ENCODE data around the gene SSBP4. TPM values are rescaled to one million over a fixed set of nuclear protein-coding genes. Genes with fewer than 3 reads are reported as not detected.

Gene SSBP4
- total RNA-seq, 2 donors from 2014 or later = 31.7 to 102 TPM

DNA sequence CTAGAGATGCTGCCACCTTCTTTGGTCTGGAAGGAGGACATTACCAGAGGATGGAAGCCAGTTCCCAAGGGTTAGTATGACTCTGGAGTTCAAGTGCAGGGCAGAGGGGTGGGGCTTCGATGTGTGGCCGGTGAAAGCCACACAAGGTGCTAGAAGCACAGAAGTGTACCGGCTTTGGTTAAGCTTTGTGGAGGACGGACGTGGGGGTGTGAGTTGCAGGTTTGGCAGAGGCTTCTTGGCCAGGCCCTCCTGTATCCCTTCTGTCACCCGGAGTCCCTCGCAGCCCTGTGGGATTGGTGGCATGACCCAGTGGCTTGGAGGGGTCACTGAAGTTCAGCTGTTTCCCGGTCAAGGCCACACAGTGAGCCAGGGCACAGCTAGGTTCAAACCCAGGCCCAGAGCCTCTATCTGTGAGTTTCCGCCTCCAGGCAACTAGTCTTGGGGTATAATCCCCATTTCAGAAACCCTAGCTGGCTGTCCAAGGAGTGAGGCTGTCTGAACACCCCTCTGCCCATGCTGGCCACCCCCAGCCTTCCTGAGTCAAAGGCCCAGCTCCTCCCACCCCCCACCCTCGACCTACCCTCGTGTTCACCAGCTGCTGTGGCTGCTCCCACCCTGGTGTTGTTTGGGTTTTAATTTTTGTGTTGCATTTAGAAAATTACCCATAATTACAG, 4.6 kb upstream of the SSBP4 start:
- H3K36me3 Mint-ChIP-seq = peaks cover 0 to 6% of the 10 kb centered on the region in 2 donors
- H3K9me3 Mint-ChIP-seq = no peaks in the 10 kb centered on the region
- DNase-seq (ENCODE audit: low spot score in 2 of 2) (no peak), ATAC-seq (no peak)
- no peak overlapping the region for H3K27ac Mint-ChIP-seq

DNA sequence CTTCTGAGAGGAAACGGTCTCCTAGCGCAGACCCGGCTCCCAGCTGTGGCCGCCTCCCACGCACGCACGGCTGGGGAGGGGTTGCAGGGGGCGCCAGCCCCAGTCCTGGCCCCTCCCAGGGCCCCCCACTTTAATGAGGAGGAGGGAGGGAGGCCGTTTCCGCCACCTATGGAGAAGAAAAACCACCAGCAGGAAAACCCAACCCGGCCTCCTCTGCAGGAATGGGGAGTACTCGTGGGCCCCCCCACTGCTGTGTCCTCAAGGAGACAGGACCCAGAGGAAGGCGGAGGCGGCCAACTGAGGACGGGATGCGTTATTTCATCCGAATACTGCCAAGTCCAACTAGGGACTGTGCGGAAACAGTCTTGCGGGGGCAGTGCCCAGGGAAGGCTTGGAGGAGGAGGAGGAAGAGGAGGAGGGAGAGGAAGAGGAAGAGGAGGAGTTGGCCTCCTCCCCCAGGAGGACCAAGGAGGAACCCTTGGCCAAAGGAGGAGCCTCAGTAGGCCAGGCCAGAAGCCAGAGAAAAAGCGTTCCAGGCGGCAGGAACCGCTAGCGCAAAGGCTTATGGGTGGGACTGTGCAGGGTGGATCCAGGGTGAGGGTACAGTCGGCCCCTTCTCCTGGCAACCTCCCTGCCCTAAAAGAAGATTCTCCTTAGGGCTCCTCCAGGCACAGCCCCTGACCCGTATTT, 3.9 kb upstream of the SSBP4 start:
- DNase-seq (ENCODE audit: low spot score in 2 of 2) = no peak

DNA sequence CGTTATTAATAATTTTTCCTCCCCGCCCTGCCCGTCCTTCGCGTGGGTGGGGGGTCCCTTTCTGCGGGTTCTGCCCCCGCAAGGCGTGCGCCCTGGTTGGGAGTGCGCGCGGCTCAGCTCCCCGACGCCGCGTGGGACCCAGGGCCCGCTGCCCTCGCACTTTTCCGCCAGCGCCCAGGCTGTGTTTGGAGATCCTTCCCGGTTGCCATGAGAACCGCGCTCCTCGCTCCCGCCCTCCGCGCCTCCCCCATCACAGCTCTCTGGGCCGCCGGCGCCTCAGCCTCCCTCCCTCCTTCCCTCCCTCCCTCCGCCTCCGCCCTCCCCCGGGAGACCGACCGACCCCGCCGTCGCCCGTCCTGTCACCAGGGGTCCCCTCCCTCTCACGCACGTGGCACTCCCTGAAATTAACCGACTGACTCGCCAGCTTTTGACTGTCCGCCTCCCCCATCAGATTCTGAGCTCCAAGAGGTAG, 2.4 kb upstream of the SSBP4 start:
- no peaks in the 10 kb centered on the region for H3K9me3 Mint-ChIP-seq
- peak overlapping the region; percentile 61 to 66 for H3K27ac Mint-ChIP-seq
- DNase-seq (ENCODE audit: low spot score in 2 of 2) (peak in 1 of 2 donors; percentile 64), ATAC-seq (peak; percentile 6 to 39)
- H3K36me3 Mint-ChIP-seq = peaks cover 0 to 6% of the 10 kb centered on the region in 2 donors

More for the DNA sequence above, 3.9 kb upstream of the SSBP4 start:
- Mint-ChIP-seq H3K36me3 (peaks cover 0 to 6% of the 10 kb centered on the region in 2 donors), H3K9me3 (no peaks in the 10 kb centered on the region), H3K27ac (no peak overlapping the region)
- ATAC-seq = no peak

DNA sequence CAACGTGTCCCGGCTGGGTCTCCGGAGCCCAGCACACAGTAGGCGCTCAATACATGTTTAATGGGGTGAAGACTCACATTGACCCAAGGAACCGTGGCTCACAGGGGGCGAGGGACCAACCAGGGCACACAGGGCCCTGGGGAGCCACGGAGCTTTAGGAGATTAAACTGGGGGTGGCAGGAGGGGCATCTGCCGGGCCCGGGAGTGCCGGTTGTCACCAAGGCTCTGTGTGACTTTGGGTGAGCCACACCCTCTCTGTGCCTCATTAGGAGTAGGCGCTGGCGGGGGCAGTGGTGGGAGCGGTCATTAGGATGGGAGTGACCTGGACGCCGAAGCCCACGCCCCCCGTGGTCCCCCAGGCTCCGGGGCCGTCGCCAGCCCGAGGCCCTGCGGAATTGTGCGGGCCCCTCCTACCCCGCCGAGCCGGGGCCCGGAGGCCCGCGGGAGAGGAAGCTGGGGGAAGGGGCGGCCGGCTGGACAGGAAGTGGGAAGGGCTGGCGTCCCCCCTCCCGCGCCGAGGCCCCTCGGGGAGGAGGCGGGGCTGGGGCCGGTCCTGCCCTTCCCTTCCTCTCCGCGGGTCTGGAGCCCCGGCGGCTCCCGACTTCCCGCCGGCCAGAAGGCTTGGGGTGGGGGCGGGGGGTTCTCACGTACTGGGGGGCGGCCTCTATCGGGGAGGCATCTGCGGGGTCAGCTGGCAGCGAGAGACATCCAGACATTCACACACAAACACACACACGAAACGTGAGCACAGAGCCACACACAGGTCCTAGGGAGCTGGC, 1.8 kb upstream of the SSBP4 start:
- ATAC-seq = no peak
- Mint-ChIP-seq H3K27ac (peak overlapping the region; percentile 61 to 66), H3K36me3 (peaks cover 0 to 6% of the 10 kb centered on the region in 2 donors), H3K9me3 (no peaks in the 10 kb centered on the region)
- peak in 1 of 2 donors; percentile 46 for DNase-seq (ENCODE audit: low spot score in 2 of 2)

DNA sequence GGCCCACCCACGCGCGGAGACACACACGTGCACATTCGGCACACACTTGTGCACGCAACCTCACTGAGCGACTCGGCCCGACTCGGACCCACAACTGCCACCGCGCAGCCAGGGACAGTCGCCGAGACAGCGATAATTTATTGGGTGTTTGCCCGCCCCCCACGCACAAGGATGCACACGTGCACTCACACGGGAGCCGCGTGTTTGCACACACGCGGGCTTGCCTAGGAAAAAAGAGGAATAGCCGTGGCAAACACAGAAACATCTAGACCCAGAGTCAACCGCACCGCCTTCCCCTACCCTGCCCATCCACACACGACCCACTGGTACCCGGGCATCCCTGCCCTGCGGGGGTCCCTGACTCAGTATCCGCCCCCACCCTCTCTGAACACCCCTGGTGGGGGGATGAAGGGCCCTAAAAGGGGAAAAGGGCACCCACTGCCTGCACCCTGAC, 1.1 kb upstream of the SSBP4 start:
- Mint-ChIP-seq H3K36me3 (peaks cover 0 to 6% of the 10 kb centered on the region in 2 donors), H3K9me3 (no peaks in the 10 kb centered on the region), H3K27ac (peak overlapping the region in 1 of 2 donors; percentile 74)
- DNase-seq (ENCODE audit: low spot score in 2 of 2) (peak in 1 of 2 donors; percentile 31), ATAC-seq (no peak)

DNA sequence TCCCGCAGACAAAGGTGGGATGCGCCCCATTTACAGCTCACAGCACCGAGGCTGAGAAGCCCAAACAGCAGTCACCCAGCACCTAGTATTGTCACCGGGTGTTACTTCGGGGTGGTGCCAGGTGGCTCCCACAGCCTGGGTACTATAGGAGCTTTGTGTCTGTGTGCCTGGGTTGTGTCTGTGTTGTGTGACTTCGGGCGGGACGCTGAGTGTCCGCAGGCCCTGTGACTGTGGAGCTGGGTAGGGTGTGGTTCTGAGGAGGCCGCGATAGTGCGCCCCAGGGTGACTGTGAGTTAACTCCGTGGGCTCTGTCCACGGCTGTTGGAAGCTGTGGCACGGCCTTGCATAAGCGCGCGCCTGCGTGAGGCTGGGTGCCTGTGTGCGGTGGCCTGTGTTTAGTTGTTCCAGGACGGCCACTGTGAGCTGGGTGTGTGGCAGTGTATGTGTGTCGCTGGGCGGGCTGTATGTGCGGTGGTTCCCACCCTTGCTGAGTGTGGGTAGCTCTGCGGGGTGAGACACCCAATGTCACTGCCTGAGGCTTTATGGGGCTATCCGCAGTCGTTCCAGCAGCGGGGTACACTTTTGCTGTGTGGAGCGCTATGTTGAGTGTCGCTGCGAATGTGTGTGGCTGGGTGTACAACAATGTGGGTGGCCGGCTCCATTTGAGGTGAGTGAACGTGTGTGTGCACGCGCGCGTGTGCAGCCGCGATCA, 559 bp upstream of the SSBP4 start:
- H3K27ac Mint-ChIP-seq = peak overlapping the region; percentile 68 to 74
- ATAC-seq (peak; percentile 15 to 44), DNase-seq (ENCODE audit: low spot score in 2 of 2) (peak in 1 of 2 donors; percentile 30)
- no peaks in the 10 kb centered on the region for H3K9me3 Mint-ChIP-seq
- H3K36me3 Mint-ChIP-seq = peaks cover 0 to 6% of the 10 kb centered on the region in 2 donors

DNA sequence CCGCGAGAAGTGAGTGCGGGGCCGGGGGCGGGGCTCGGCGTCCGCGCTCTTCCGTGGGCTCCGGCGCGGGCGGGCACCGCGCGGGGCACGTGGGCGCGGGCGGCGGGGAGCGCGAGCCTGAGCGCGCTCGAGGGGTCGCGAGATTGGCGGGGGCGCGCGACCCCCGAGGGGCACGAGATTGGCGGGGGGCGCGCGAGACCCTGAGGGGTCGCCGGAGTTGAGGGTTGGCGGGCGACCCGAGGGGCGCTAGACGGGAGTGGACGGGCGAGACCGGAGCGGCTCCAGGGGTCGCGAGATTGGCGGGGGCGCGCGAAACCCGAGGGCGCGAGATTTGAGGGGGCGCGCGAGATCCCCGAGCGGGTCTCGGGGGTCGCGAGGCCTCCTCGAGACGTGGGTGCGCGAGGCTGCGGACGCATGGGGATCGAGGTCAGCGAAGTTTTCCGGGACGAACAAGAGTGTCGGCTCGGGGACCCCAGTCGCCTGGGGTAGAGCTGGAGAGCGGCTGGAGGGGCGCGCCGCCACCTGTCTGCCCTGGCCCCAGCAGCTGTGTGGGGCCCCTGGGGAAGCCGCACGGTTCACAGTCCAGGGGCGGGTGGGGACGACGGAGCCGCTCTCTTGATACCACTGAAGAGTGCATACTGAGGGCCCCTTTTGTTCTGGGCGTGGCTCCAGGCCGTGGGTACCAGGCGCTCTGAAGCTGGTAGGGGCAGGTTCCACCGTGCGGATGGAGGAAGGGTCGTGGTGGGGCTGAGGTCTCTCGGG, 682 bp downstream of the SSBP4 start:
- DNase-seq (ENCODE audit: low spot score in 2 of 2) (peak in 1 of 2 donors; percentile 55), ATAC-seq (peak; percentile 30 to 31)
- H3K36me3 Mint-ChIP-seq = peaks cover 0 to 6% of the 10 kb centered on the region in 2 donors
- H3K27ac Mint-ChIP-seq = peak overlapping the region; percentile 73 to 84
- H3K9me3 Mint-ChIP-seq = no peaks in the 10 kb centered on the region

DNA sequence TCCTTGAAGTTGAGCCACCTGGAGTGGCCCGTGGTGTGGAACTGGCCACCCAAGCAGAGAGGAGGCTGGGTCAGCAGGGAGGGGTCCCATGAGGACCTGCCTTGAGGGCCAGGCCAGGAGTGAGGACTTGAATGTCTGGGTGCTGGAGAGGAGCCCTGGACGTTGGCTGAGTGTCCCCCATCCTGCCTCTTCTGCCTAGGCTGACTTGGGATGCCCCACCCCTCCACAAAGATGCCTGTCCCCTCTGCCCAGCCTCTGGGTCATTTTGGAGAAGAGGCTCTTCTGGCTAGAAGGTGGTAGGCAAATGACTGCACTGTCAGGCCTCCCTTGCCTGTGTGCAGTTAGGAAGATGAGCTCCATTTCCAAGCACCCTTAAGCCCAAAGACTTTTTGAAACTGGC, 1.7 kb downstream of the SSBP4 start:
- Mint-ChIP-seq H3K36me3 (peaks cover 0 to 6% of the 10 kb centered on the region in 2 donors), H3K27ac (peak overlapping the region in 1 of 2 donors; percentile 73), H3K9me3 (no peaks in the 10 kb centered on the region)
- ATAC-seq (no peak), DNase-seq (ENCODE audit: low spot score in 2 of 2) (no peak)

DNA sequence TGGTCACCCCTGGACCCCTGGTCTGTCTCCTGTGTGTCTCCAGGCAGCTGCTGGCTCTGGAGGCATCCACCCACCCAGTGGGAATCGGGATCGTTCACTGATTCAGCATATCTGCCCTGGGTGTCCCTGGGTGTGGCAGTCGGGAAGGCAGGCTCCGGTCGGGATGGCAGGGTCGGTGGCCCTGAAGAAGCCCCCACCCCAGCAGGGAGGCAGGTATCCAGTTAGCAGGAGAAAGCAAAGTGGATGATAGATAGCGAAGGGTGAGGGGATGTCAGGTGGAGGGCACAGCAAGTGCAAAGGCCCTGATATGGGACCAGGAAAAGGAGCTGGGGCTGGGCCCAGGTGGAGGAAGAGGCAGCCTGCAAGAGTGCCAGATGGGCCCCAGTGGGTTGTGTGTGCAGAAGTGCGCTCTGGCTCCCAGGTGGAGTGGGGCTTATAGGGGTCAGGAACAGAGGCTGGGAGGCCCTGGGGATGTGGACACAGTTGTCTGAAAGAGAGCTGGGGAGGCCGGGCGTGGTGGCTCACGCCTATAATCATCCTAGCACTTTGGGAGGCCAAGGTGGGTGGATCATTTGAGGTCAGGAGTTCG, 2.3 kb downstream of the SSBP4 start:
- ATAC-seq = no peak
- Mint-ChIP-seq H3K9me3 (no peaks in the 10 kb centered on the region), H3K36me3 (peaks cover 0 to 6% of the 10 kb centered on the region in 2 donors), H3K27ac (peak overlapping the region in 1 of 2 donors; percentile 73)
- DNase-seq (ENCODE audit: low spot score in 2 of 2) = peak in 1 of 2 donors; percentile 17

DNA sequence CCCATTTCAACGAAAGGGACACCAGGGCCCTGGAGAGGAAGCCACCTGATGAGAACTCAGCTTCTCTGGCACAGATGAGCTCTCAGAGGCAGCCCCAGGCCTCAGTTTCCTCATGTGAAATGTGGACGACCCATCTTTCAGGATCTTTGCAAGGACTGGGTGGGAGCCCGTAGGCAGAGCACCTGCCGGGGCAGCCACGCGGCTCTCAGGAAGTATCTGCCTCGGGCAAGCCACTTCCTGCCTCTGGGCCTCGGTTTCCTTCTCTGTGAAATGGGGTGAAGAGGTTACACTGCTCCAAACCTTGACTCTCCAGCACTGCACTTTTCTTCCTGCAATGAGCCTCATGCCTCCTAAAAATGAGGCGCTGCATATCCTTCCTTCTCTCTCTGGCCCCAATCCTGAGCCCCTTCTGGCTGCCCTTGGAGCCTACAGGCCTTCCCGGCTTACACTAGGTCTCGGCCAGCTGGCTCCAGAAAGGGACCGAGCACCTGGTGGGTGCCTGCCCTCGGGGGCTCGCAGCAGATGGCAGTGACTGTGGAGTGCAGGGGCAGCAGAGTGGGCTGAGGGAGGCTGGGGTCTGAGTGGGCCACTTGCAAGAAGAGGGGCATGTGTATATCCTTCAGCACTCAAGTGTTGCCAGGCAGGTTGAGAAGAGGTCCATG, 3.5 kb downstream of the SSBP4 start:
- peak in 1 of 2 donors; percentile 25 for ATAC-seq
- Mint-ChIP-seq H3K9me3 (no peaks in the 10 kb centered on the region), H3K36me3 (peaks cover 0 to 6% of the 10 kb centered on the region in 2 donors), H3K27ac (peak overlapping the region in 1 of 2 donors; percentile 73)
- DNase-seq (ENCODE audit: low spot score in 2 of 2) = no peak

DNA sequence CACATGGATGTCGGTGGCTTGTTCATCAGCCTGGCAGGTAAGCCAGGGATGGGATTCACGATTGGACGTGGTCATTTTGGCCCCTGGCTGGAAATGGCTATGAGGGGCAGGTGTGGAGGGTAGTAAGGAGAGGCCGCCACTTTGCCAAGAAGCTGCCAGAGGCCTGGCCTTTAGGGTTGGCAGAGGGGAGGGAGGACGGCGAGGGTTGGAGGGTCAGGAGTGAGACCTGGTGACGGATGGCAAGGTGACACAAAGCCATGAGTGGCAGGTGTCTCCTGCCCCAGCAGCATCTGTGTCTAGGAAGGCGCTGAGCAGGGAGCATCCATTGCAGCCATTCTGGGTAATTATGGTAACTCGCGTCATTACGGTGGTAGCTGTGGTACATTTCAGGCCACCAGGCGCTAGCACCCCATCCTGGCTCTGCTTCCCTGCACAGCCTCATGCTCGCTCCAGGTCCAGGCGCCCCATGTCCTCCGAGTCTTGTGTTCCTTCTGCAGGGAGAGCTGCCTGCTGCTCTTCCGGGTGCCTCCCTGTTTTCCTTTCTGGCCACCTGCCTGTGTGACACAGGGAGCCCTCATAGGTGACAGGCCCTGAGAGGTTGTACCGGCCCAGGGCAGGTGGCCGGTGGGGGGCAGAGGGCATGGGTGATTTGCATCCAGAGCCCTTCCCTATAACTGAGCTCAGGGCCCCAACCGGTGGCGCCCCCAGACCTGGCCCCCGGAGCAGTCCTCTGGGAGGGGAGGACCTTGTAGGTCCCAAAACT, 4.2 kb downstream of the SSBP4 start:
- ATAC-seq (no peak), DNase-seq (ENCODE audit: low spot score in 2 of 2) (no peak)
- Mint-ChIP-seq H3K9me3 (no peaks in the 10 kb centered on the region), H3K36me3 (peaks cover 0 to 6% of the 10 kb centered on the region in 2 donors), H3K27ac (peak overlapping the region in 1 of 2 donors; percentile 73)

DNA sequence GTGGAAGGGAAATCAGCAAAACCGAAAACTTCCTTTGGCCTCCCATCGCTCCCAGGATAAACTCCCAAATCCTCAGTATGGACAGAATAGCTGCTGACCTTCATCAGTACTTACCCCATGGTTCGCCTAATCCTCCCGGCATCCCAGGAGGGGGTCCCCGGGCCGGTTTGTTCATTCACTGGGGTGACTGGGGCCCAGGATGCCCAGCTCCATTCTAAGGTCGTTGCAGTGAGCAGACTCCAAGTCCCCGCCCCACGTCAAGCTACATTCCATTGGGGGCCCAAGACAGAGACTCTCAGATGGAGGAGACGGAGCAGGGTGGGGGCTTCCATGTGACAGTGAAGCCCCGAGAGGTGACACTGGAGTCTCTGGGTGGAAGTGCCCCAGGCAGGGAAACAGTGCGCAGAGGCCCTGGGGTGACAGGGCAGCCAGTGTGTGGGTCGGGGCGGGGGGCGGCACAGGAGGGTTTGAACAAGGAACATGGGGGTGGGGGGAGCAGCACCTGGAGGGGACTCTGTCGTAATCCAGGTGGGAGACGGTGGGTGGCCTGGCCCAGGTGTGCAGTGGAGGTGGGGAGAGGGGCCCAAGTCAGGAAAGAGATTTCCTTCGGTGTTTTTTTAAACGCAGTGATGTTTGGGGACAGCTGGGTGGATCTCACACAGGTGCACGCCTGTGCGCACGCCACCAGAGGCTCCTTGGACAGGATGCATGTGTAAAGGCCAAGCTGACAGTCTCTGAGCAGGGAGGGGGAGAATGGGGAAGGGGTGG, 5.1 kb downstream of the SSBP4 start:
- no peaks in the 10 kb centered on the region for H3K9me3 Mint-ChIP-seq
- ATAC-seq = no peak
- H3K36me3 Mint-ChIP-seq = no peaks in the 10 kb centered on the region
- no peak for DNase-seq (ENCODE audit: low spot score in 2 of 2)
- peak overlapping the region in 1 of 2 donors; percentile 49 for H3K27ac Mint-ChIP-seq

DNA sequence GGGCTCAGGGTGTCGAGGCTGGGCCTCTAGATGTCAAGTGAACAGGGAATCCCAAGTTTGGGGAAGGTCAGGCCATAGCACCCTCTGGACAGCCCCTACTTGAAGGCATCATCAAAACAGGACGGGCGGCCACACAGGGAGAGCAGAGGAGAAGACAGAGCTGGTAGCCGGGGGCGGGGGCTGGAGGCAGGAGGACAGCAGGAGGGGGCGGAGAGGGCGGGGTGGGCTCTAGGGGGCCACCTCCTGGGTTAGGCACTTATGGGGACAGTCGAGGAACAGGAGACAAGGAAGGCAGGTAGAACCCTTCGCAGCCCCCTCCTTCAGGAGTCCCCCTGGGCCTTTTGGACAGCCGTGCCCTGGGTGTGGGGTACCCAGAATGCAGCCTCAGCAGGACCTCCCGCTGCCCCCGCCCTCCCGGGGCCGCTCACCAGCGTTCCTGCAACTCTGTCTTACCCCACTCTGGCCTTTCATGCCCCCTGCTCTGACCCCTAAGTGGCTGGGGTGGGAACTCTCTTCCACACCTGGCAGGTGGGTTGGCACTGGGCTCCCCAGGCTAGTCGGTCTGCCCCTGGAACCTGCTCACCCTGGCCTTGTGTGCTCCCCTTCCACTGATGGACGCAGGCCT, 5.8 kb downstream of the SSBP4 start:
- no peak for DNase-seq (ENCODE audit: low spot score in 2 of 2)
- Mint-ChIP-seq H3K36me3 (no peaks in the 10 kb centered on the region), H3K27ac (peak overlapping the region; percentile 49 to 65), H3K9me3 (no peaks in the 10 kb centered on the region)
- ATAC-seq = no peak

All from activated naive CD4-positive, alpha-beta T cell treated with anti-CD3 and anti-CD28 coated beads, Interleukin-2, amount 50 U/mL, for 72 hours (primary cell).